ENCODE data around the gene CLGN.

The CLGN gene

GRCh38 chr4:140359562-140360427 lies 67.7 kb downstream of the CLGN start:
- H3K27me3 ChIP-seq (ENCODE audit: control insufficient read depth in 5 of 5, insufficient read depth in 4 of 5, low read length in 5 of 5) = peaks cover 0 to 6% (median 0%) of the 10 kb centered on the region in 5 donors
- no peaks in the 10 kb centered on the region for H3K36me3 ChIP-seq (ENCODE audit: control insufficient read depth in 5 of 5, insufficient read depth in 5 of 5, low read length in 5 of 5)
- no peak overlapping the region for H3K9ac ChIP-seq (ENCODE audit: low read length in 5 of 5)
- no peaks in the 10 kb centered on the region for H3K4me1 ChIP-seq (ENCODE audit: control insufficient read depth in 5 of 5, insufficient read depth in 5 of 5, low read length in 5 of 5)
- no peak overlapping the region for H3K4me3 ChIP-seq (ENCODE audit: low read depth in 1 of 5, low read length in 5 of 5)
- H3K9me3 ChIP-seq (ENCODE audit: control insufficient read depth in 5 of 5, low read length in 5 of 5) = no peaks in the 10 kb centered on the region
- H3K27ac ChIP-seq (ENCODE audit: low read depth, low read length) = no peak overlapping the region

GRCh38 chr4:140358281-140358680 lies 69.2 kb downstream of the CLGN start:
- Histone ChIP-seq H3K9me3 (ENCODE audit: control insufficient read depth in 5 of 5, low read length in 5 of 5) (no peaks in the 10 kb centered on the region), H3K9ac (ENCODE audit: low read length in 5 of 5) (no peak overlapping the region), H3K27ac (ENCODE audit: low read depth, low read length) (no peak overlapping the region), H3K27me3 (ENCODE audit: control insufficient read depth in 5 of 5, insufficient read depth in 4 of 5, low read length in 5 of 5) (peaks cover 0 to 6% (median 0%) of the 10 kb centered on the region in 5 donors), H3K36me3 (ENCODE audit: control insufficient read depth in 5 of 5, insufficient read depth in 5 of 5, low read length in 5 of 5) (no peaks in the 10 kb centered on the region), H3K4me3 (ENCODE audit: low read depth in 1 of 5, low read length in 5 of 5) (no peak overlapping the region), H3K4me1 (ENCODE audit: control insufficient read depth in 5 of 5, insufficient read depth in 5 of 5, low read length in 5 of 5) (no peaks in the 10 kb centered on the region)

GRCh38 chr4:140357868-140358267 lies 69.6 kb downstream of the CLGN start:
- Histone ChIP-seq H3K27ac (ENCODE audit: low read depth, low read length) (no peak overlapping the region), H3K4me1 (ENCODE audit: control insufficient read depth in 5 of 5, insufficient read depth in 5 of 5, low read length in 5 of 5) (no peaks in the 10 kb centered on the region), H3K4me3 (ENCODE audit: low read depth in 1 of 5, low read length in 5 of 5) (no peak overlapping the region), H3K36me3 (ENCODE audit: control insufficient read depth in 5 of 5, insufficient read depth in 5 of 5, low read length in 5 of 5) (no peaks in the 10 kb centered on the region), H3K27me3 (ENCODE audit: control insufficient read depth in 5 of 5, insufficient read depth in 4 of 5, low read length in 5 of 5) (peaks cover 0 to 6% (median 0%) of the 10 kb centered on the region in 5 donors), H3K9ac (ENCODE audit: low read length in 5 of 5) (no peak overlapping the region), H3K9me3 (ENCODE audit: control insufficient read depth in 5 of 5, low read length in 5 of 5) (no peaks in the 10 kb centered on the region)

GRCh38 chr4:140355288-140355687 lies 72.2 kb downstream of the CLGN start:
- Histone ChIP-seq H3K4me1 (ENCODE audit: control insufficient read depth in 5 of 5, insufficient read depth in 5 of 5, low read length in 5 of 5) (no peaks in the 10 kb centered on the region), H3K36me3 (ENCODE audit: control insufficient read depth in 5 of 5, insufficient read depth in 5 of 5, low read length in 5 of 5) (no peaks in the 10 kb centered on the region), H3K4me3 (ENCODE audit: low read depth in 1 of 5, low read length in 5 of 5) (no peak overlapping the region), H3K9me3 (ENCODE audit: control insufficient read depth in 5 of 5, low read length in 5 of 5) (no peaks in the 10 kb centered on the region), H3K27me3 (ENCODE audit: control insufficient read depth in 5 of 5, insufficient read depth in 4 of 5, low read length in 5 of 5) (peaks cover 0 to 6% (median 0%) of the 10 kb centered on the region in 5 donors), H3K27ac (ENCODE audit: low read depth, low read length) (no peak overlapping the region), H3K9ac (ENCODE audit: low read length in 5 of 5) (no peak overlapping the region)

- no peaks in the 10 kb centered on the region for H3K4me1 ChIP-seq (ENCODE audit: control insufficient read depth in 5 of 5, insufficient read depth in 5 of 5, low read length in 5 of 5)
- peaks cover 0 to 6% (median 0%) of the 10 kb centered on the region in 5 donors for H3K27me3 ChIP-seq (ENCODE audit: control insufficient read depth in 5 of 5, insufficient read depth in 4 of 5, low read length in 5 of 5)
- H3K27ac ChIP-seq (ENCODE audit: low read depth, low read length) = no peak overlapping the region
- H3K9me3 ChIP-seq (ENCODE audit: control insufficient read depth in 5 of 5, low read length in 5 of 5) = no peaks in the 10 kb centered on the region
- H3K36me3 ChIP-seq (ENCODE audit: control insufficient read depth in 5 of 5, insufficient read depth in 5 of 5, low read length in 5 of 5) = no peaks in the 10 kb centered on the region
- no peak overlapping the region for H3K9ac ChIP-seq (ENCODE audit: low read length in 5 of 5)
- H3K4me3 ChIP-seq (ENCODE audit: low read depth in 1 of 5, low read length in 5 of 5) = no peak overlapping the region
Measured at GRCh38 chr4:140353786-140354185, 73.7 kb downstream of the CLGN start.

- Histone ChIP-seq H3K9me3 (ENCODE audit: control insufficient read depth in 5 of 5, low read length in 5 of 5) (no peaks in the 10 kb centered on the region), H3K4me3 (ENCODE audit: low read depth in 1 of 5, low read length in 5 of 5) (no peak overlapping the region), H3K36me3 (ENCODE audit: control insufficient read depth in 5 of 5, insufficient read depth in 5 of 5, low read length in 5 of 5) (no peaks in the 10 kb centered on the region), H3K27me3 (ENCODE audit: control insufficient read depth in 5 of 5, insufficient read depth in 4 of 5, low read length in 5 of 5) (no peaks in the 10 kb centered on the region), H3K9ac (ENCODE audit: low read length in 5 of 5) (no peak overlapping the region), H3K4me1 (ENCODE audit: control insufficient read depth in 5 of 5, insufficient read depth in 5 of 5, low read length in 5 of 5) (no peaks in the 10 kb centered on the region), H3K27ac (ENCODE audit: low read depth, low read length) (no peak overlapping the region)
Measured at GRCh38 chr4:140351093-140352075, 76.1 kb downstream of the CLGN start.

- no peaks in the 10 kb centered on the region for H3K4me1 ChIP-seq (ENCODE audit: control insufficient read depth in 5 of 5, insufficient read depth in 5 of 5, low read length in 5 of 5)
- H3K27me3 ChIP-seq (ENCODE audit: control insufficient read depth in 5 of 5, insufficient read depth in 4 of 5, low read length in 5 of 5) = no peaks in the 10 kb centered on the region
- H3K36me3 ChIP-seq (ENCODE audit: control insufficient read depth in 5 of 5, insufficient read depth in 5 of 5, low read length in 5 of 5) = no peaks in the 10 kb centered on the region
- no peaks in the 10 kb centered on the region for H3K9me3 ChIP-seq (ENCODE audit: control insufficient read depth in 5 of 5, low read length in 5 of 5)
- H3K4me3 ChIP-seq (ENCODE audit: low read depth in 1 of 5, low read length in 5 of 5) = no peak overlapping the region
- H3K9ac ChIP-seq (ENCODE audit: low read length in 5 of 5) = no peak overlapping the region
- H3K27ac ChIP-seq (ENCODE audit: low read depth, low read length) = no peak overlapping the region
Measured at GRCh38 chr4:140349816-140350215, 77.6 kb downstream of the CLGN start.

- Histone ChIP-seq H3K27ac (ENCODE audit: low read depth, low read length) (no peak overlapping the region), H3K9ac (ENCODE audit: low read length in 5 of 5) (no peak overlapping the region), H3K4me1 (ENCODE audit: control insufficient read depth in 5 of 5, insufficient read depth in 5 of 5, low read length in 5 of 5) (peaks cover 0 to 12% (median 7%) of the 10 kb centered on the region in 5 donors), H3K4me3 (ENCODE audit: low read depth in 1 of 5, low read length in 5 of 5) (no peak overlapping the region), H3K9me3 (ENCODE audit: control insufficient read depth in 5 of 5, low read length in 5 of 5) (no peaks in the 10 kb centered on the region), H3K27me3 (ENCODE audit: control insufficient read depth in 5 of 5, insufficient read depth in 4 of 5, low read length in 5 of 5) (no peaks in the 10 kb centered on the region), H3K36me3 (ENCODE audit: control insufficient read depth in 5 of 5, insufficient read depth in 5 of 5, low read length in 5 of 5) (no peaks in the 10 kb centered on the region)
Measured at GRCh38 chr4:140346136-140346535, 81.3 kb downstream of the CLGN start.

GRCh38 chr4:140344621-140345020 lies 82.8 kb downstream of the CLGN start:
- Histone ChIP-seq H3K36me3 (ENCODE audit: control insufficient read depth in 5 of 5, insufficient read depth in 5 of 5, low read length in 5 of 5) (no peaks in the 10 kb centered on the region), H3K27ac (ENCODE audit: low read depth, low read length) (no peak overlapping the region), H3K27me3 (ENCODE audit: control insufficient read depth in 5 of 5, insufficient read depth in 4 of 5, low read length in 5 of 5) (no peaks in the 10 kb centered on the region), H3K4me1 (ENCODE audit: control insufficient read depth in 5 of 5, insufficient read depth in 5 of 5, low read length in 5 of 5) (peaks cover 0 to 12% (median 7%) of the 10 kb centered on the region in 5 donors), H3K4me3 (ENCODE audit: low read depth in 1 of 5, low read length in 5 of 5) (no peak overlapping the region), H3K9ac (ENCODE audit: low read length in 5 of 5) (no peak overlapping the region), H3K9me3 (ENCODE audit: control insufficient read depth in 5 of 5, low read length in 5 of 5) (no peaks in the 10 kb centered on the region)

- Histone ChIP-seq H3K9me3 (ENCODE audit: control insufficient read depth in 5 of 5, low read length in 5 of 5) (no peaks in the 10 kb centered on the region), H3K4me3 (ENCODE audit: low read depth in 1 of 5, low read length in 5 of 5) (no peak overlapping the region), H3K36me3 (ENCODE audit: control insufficient read depth in 5 of 5, insufficient read depth in 5 of 5, low read length in 5 of 5) (no peaks in the 10 kb centered on the region), H3K27me3 (ENCODE audit: control insufficient read depth in 5 of 5, insufficient read depth in 4 of 5, low read length in 5 of 5) (no peaks in the 10 kb centered on the region), H3K27ac (ENCODE audit: low read depth, low read length) (no peak overlapping the region), H3K9ac (ENCODE audit: low read length in 5 of 5) (no peak overlapping the region), H3K4me1 (ENCODE audit: control insufficient read depth in 5 of 5, insufficient read depth in 5 of 5, low read length in 5 of 5) (peaks cover 0 to 12% (median 7%) of the 10 kb centered on the region in 5 donors)
Measured at GRCh38 chr4:140344101-140344500, 83.3 kb downstream of the CLGN start.
